Ishikawa (cell line): Measurements from ENCODE around the gene ATG101.

Experiments
- CEBPB ChIP-seq: IDR thresholded peaks from 2 replicates; pipeline ENCODE4 v1.6.1; 2012
- CREB1 ChIP-seq: IDR thresholded peaks from 2 replicates; pipeline ENCODE4 v1.6.1; 2012; ENCODE audit warnings: low read depth
- EGR1 ChIP-seq: IDR thresholded peaks from 2 replicates; pipeline ENCODE4 v1.6.1; 2012
- EP300 ChIP-seq: IDR thresholded peaks from 2 replicates; pipeline ENCODE4 v1.6.1; 2012; ENCODE audit warnings: borderline replicate concordance
- FOXM1 ChIP-seq: IDR thresholded peaks from 2 replicates; pipeline ENCODE4 v1.6.1; 2012; ENCODE audit warnings: low read depth, borderline replicate concordance
- MAX ChIP-seq: IDR thresholded peaks from 2 replicates; pipeline ENCODE4 v1.6.1; 2012
- NFIC ChIP-seq: IDR thresholded peaks from 2 replicates; pipeline ENCODE4 v1.6.1; 2012
- RAD21 ChIP-seq: IDR thresholded peaks from 2 replicates; pipeline ENCODE4 v1.6.1; 2012; ENCODE audit warnings: low read depth
- TAF1 ChIP-seq: IDR thresholded peaks from 2 replicates; pipeline ENCODE4 v1.6.1; 2012; ENCODE audit warnings: low read depth, mild to moderate bottlenecking
- TCF12 ChIP-seq: IDR thresholded peaks from 2 replicates; pipeline ENCODE4 v1.6.1; 2012; ENCODE audit warnings: low read depth
- TEAD4 ChIP-seq: IDR thresholded peaks from 2 replicates; pipeline ENCODE4 v1.6.1; 2012
- USF1 ChIP-seq: IDR thresholded peaks from 2 replicates; pipeline ENCODE4 v1.6.1; 2012
- YY1 ChIP-seq: IDR thresholded peaks from 2 replicates; pipeline ENCODE4 v1.6.1; 2012; ENCODE audit warnings: low read depth
- ZBTB7A ChIP-seq: IDR thresholded peaks from 2 replicates; pipeline ENCODE4 v1.6.1; 2012; ENCODE audit warnings: low read depth
- TF ChIP-seq, protein P1 (sequence below): IDR thresholded peaks from 2 replicates; pipeline ENCODE4 v1.6.1; 2012; ENCODE audit warnings: low read depth, mild to moderate bottlenecking

ATG101 gene

DNA sequence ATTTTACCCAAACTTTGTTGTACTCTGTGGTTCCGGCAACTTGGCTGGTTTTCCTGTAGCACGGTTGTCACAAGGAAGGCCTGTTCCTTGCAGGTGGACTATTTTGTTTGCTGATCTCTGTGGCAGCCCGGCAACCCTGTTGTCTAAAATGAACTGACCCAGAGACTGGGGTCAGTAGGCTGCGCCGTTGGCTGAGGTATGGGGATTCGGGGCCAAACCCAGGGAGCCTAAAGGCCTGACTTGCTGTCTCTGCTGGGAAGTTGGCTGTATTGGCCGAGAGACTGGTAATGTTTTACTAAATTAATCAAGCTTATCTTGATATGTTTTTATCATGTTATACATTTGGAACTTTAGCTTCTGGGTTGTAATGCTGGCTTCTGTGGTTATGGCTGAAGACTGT is 23.6 kb downstream of the ATG101 start:
- TF ChIP-seq RAD21 = no peak
- no peak for TF ChIP-seq TAF1
- TF ChIP-seq, protein P1, sequence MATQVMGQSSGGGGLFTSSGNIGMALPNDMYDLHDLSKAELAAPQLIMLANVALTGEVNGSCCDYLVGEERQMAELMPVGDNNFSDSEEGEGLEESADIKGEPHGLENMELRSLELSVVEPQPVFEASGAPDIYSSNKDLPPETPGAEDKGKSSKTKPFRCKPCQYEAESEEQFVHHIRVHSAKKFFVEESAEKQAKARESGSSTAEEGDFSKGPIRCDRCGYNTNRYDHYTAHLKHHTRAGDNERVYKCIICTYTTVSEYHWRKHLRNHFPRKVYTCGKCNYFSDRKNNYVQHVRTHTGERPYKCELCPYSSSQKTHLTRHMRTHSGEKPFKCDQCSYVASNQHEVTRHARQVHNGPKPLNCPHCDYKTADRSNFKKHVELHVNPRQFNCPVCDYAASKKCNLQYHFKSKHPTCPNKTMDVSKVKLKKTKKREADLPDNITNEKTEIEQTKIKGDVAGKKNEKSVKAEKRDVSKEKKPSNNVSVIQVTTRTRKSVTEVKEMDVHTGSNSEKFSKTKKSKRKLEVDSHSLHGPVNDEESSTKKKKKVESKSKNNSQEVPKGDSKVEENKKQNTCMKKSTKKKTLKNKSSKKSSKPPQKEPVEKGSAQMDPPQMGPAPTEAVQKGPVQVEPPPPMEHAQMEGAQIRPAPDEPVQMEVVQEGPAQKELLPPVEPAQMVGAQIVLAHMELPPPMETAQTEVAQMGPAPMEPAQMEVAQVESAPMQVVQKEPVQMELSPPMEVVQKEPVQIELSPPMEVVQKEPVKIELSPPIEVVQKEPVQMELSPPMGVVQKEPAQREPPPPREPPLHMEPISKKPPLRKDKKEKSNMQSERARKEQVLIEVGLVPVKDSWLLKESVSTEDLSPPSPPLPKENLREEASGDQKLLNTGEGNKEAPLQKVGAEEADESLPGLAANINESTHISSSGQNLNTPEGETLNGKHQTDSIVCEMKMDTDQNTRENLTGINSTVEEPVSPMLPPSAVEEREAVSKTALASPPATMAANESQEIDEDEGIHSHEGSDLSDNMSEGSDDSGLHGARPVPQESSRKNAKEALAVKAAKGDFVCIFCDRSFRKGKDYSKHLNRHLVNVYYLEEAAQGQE = no peak

- TF ChIP-seq CREB1 = no peak
- TF ChIP-seq, protein P1 = no peak
Observed at GRCh38 chr12:52096332-52097044, 26.7 kb downstream of the ATG101 start.

DNA sequence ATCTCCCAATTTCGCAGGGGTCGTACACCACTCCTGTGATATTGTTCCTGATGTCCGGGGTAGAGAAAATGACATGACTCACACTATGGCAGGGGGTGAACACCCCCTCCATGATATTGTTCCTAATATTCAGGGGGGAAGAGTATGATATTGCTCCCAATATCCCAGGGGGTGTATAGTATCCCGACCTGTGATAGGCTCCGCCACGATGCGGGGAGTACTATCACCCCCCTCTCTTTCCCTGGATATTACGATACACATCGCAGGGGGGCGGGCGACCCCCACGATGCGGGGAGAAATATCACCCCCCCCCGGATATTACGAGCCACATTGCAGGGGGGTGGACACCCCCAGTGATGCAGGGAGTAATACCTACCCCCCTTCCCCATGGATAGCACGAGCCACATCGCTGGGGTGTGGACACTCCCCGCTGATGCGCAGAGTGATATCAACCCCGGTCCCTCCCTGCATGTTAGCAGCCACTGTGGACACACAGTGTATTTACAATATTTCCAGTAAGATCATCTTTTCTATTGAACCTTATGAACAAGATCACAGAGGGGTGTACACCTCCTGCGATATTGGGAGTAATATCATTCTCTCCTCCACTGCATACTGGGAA is 27.4 kb downstream of the ATG101 start:
- TF ChIP-seq EGR1 = no peak
- TF ChIP-seq TCF12 = no peak
- no peak for TF ChIP-seq YY1
- TF ChIP-seq CEBPB = no peak
- TF ChIP-seq TEAD4 = no peak
- TF ChIP-seq ZBTB7A = no peak
- no peak for TF ChIP-seq NFIC
- TF ChIP-seq MAX = no peak
- no peak for TF ChIP-seq CREB1
- no peak for TF ChIP-seq EP300
- TF ChIP-seq RAD21 = no peak
- no peak for TF ChIP-seq USF1
- no peak for TF ChIP-seq FOXM1
- TF ChIP-seq, protein P1 = no peak
- no peak for TF ChIP-seq TAF1

DNA sequence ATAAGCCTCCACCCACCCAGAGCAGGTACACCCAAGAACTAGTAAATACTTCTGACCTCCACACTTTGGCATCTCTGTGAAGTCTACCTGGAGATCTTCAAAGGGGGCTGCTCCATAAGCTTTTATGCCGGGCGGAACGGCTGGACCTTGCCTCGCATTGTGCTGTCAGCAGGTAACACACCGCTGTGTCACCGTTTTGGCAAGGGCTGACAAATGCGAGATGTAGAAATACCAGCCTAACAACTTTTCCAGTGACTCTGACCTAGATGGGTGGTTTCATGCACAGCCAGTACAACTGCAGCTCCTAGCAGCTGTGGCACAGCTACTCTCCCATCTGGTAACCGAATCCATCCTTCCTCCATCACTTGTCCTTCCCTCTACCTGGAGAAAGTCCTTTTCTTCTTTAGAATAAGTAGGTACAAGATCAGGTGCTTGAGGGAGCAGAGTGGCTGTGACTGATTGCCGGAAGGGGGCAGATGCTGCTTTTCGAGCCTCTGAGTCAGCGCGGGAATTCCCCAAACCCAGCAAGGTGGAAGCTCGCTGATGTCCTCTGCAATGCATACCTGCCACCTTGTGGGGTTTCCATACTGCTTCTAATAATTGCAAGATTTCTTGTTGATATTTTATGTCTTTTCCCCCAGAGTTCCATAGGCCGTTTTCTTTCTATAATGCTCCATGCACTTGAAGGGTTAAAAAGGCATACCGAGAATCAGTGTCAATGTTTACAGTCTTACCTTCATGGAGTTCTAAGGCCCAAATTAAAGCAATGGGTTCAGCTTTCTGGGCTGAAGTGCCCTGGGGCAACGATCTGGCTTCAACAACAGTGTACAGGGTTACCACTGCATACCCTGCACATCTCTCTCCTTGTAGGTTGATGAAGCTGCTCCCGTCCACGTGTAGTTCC is 46.7 kb downstream of the ATG101 start:
- TF ChIP-seq TEAD4 (peak; percentile 82), NFIC (peak; percentile 96), USF1 (peak; percentile 57), EP300 (peak; percentile 89), CEBPB (peak; percentile 63; the same call in 1 of the 2 replicates), TCF12 (peak; percentile 93), FOXM1 (peak; percentile 66; the same call in 1 of the 2 replicates), YY1 (peak; percentile 69), RAD21 (peak; percentile 29; the same call in 1 of the 2 replicates), ZBTB7A (peak; percentile 58; the same call in 1 of the 2 replicates), MAX (peak; percentile 87)
- TF ChIP-seq, protein P1 = 0 out of 2 replicates have a peak, but pooled peaks have one; percentile 4
